ENCODE results near the gene INTS6L. TPM values are rescaled to one million over a fixed set of nuclear protein-coding genes. Genes with fewer than 3 reads are reported as not detected.

INTS6L gene
- total RNA-seq, 1 donor, result 20.8 TPM

GRCh38 chrX:135516376-135516775 lies 4.1 kb upstream of the INTS6L start:
- Histone ChIP-seq H3K4me3 (ENCODE audit: low read length) (no peak overlapping the region), H3K27me3 (ENCODE audit: insufficient read depth, low read length) (no peaks in the 10 kb centered on the region), H3K4me1 (ENCODE audit: insufficient read depth, low read length) (peaks cover 28% of the 10 kb centered on the region), H3K9me3 (ENCODE audit: low read depth, low read length) (no peaks in the 10 kb centered on the region)

- peaks cover 23% of the 10 kb centered on the region for H3K4me1 ChIP-seq (ENCODE audit: insufficient read depth, low read length)
- H3K27me3 ChIP-seq (ENCODE audit: insufficient read depth, low read length), result no peaks in the 10 kb centered on the region
- H3K4me3 ChIP-seq (ENCODE audit: low read length), result no peak overlapping the region
- no peaks in the 10 kb centered on the region for H3K9me3 ChIP-seq (ENCODE audit: low read depth, low read length)
These were observed 2.3 kb upstream of the INTS6L start for GRCh38 chrX:135518161-135518560.

GRCh38 chrX:135520022-135520552 lies 373 bp upstream of the INTS6L start:
- H3K4me1 ChIP-seq (ENCODE audit: insufficient read depth, low read length), result peaks cover 16% of the 10 kb centered on the region
- H3K9me3 ChIP-seq (ENCODE audit: low read depth, low read length), result no peaks in the 10 kb centered on the region
- peak overlapping the region; percentile 58 for H3K4me3 ChIP-seq (ENCODE audit: low read length)

DNA sequence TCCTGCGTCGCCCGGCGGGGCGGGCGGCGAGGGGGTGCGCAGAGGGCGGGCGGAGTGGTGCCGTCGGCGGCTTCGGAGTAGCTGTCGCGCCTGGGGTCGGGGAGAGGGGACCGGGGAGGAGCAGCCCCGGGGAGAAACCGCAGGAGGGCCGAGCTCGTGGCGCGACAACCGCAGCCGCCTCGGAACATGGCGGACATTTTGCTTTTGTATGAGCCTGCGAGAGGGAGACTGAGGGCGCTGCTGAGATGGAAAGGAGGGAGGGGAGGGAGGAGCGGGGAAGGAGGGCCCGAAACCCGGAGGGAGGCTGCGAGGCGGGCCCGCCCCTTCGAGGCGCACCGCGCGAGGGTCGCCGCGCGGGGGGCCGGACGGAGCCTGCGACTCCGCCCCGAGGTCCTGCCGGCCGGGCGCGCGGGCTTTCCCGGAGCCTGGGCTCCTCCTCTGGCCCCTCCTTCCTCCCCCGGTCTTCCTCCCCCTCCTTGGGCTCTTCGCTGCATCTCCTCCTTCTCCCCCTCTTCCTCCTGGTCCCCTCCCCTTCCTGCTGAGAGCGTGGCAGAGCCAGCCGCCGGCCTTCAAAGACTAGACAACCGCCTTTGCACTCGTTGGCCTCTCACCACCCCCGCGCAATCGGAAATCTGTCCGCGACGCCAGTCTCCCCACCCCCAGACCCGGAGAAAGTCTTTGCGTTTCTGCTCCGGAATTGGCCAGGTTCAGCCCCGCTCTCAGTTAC lies 1.1 kb downstream of the INTS6L start:
- H3K4me1 ChIP-seq (ENCODE audit: insufficient read depth, low read length), result peaks cover 16% of the 10 kb centered on the region
- no peaks in the 10 kb centered on the region for H3K27me3 ChIP-seq (ENCODE audit: insufficient read depth, low read length)
- H3K4me3 ChIP-seq (ENCODE audit: low read length), result peak overlapping the region; percentile 58
- H3K9me3 ChIP-seq (ENCODE audit: low read depth, low read length), result no peaks in the 10 kb centered on the region

More at GRCh38 chrX:135520022-135520552, 373 bp upstream of the INTS6L start:
- H3K27me3 ChIP-seq (ENCODE audit: insufficient read depth, low read length), result no peaks in the 10 kb centered on the region

DNA sequence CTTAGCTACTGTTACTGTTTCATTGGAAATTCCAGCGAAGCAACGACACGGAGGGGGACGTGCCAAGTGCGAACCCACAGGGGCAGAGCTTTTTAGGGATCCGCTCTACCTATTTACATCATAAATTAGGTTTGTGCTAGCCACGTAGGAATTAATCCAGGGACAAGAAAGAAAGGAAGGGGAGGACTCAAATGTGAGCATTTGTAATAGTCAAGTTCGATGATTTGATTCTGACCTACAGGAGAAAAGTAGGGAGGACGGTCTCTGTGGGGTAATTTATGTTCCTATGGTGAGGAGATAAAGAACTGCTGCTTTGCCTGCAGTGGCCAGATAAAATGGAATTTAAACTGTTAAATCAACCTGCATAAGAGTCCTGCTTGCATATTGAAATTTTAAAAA lies 1.7 kb downstream of the INTS6L start:
- Histone ChIP-seq H3K4me1 (ENCODE audit: insufficient read depth, low read length) (peaks cover 16% of the 10 kb centered on the region), H3K27me3 (ENCODE audit: insufficient read depth, low read length) (no peaks in the 10 kb centered on the region), H3K4me3 (ENCODE audit: low read length) (peak overlapping the region; percentile 58), H3K9me3 (ENCODE audit: low read depth, low read length) (no peaks in the 10 kb centered on the region)

DNA sequence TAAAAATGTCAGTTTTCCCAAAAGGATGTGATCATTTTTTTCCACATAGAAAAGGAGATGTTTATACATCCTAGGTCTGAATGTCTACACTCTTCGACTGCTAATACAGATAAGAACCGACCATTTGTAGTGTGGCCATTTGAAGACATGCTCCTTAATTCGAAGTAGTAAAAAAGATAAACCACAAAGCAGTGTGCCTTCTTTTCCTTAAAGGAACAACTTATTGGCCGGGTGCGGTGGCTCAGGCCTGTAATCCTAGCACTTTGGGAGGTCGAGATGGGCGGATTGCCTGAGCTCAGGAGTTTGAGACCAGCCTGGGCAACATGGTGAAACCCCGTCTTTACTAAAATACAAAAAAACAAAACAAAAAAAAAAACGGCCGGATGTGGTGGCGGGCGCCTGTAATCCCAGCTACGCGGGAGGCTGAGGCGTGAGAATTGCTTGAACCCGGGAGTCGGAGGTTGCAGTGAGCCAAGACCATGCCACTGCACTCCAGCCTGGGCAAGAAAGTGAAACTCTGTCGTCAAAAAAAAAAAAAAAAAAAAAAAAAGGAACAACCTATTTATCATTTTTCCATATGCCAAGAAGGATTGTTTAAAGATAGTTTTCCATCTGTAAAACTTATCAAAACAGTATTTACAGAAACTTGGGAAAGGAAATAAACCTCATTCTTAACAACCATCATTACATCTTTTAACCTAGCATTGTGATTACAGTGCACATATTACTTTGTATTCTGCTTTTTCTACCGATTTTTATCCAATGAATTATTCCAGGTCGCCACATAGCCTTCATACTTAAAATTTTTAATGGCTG lies 2.6 kb downstream of the INTS6L start:
- Histone ChIP-seq H3K4me1 (ENCODE audit: insufficient read depth, low read length) (peaks cover 16% of the 10 kb centered on the region), H3K9me3 (ENCODE audit: low read depth, low read length) (no peaks in the 10 kb centered on the region), H3K27me3 (ENCODE audit: insufficient read depth, low read length) (no peaks in the 10 kb centered on the region), H3K4me3 (ENCODE audit: low read length) (no peak overlapping the region)

DNA sequence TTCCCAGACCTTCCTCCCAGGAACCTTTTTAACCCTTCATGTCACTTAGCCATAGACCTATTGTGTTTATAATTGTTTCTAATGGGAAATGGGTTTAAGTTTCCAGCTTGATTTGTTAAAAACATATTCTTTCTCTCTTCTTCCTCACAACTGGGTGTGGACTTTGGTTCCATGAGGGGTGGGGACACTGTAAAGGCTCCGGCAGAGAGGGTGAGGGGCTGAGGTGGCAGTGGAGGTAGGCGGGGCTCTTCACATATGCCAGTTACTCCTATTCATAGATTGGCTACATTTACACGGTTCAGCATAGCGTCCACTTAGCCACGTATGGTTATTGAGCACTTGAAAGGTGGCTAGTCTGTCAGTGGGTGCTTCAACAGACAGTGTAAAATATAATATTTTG lies 7.8 kb downstream of the INTS6L start:
- H3K4me1 ChIP-seq (ENCODE audit: insufficient read depth, low read length), result peaks cover 7% of the 10 kb centered on the region
- no peaks in the 10 kb centered on the region for H3K9me3 ChIP-seq (ENCODE audit: low read depth, low read length)
- no peak overlapping the region for H3K4me3 ChIP-seq (ENCODE audit: low read length)
- no peaks in the 10 kb centered on the region for H3K27me3 ChIP-seq (ENCODE audit: insufficient read depth, low read length)

DNA sequence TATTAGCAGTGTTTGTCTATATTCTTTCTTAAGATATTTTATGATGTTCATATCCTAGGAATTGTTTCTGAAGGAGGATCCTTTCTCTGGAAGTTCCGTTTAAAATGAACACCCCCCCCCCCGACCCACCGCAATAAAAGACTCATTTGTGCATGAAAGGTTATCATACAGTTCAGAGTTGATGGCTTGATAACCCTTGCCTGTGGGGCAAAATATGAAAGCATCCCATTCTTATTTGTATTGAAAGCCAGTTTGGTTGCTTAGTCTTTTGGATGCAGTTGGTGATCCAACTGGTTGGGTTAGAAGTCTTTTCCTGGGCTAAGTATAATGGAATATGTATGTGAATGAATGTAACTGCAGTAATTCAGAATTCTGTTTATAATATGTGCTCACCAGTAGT lies 8.3 kb downstream of the INTS6L start:
- Histone ChIP-seq H3K9me3 (ENCODE audit: low read depth, low read length) (no peaks in the 10 kb centered on the region), H3K27me3 (ENCODE audit: insufficient read depth, low read length) (no peaks in the 10 kb centered on the region), H3K4me3 (ENCODE audit: low read length) (no peak overlapping the region), H3K4me1 (ENCODE audit: insufficient read depth, low read length) (peaks cover 7% of the 10 kb centered on the region)

DNA sequence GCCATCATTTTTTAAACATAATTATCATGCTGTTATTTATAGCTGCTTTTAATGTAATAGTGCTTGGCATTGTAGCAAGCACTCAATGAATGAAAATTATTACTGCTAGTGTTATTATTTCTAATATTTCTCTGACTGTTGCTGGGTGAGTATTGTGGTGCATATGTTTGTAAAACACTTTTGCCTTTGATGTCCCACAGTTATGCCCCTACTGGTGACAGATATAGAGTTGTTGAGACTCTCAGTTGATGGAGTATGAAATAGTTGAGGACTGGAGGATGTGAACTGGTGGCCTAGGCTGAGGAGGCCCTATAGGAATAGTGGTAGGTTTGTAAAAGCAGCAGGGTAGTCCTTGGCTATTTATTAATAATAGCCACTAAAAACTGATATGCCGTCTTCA lies 9.6 kb downstream of the INTS6L start:
- Histone ChIP-seq H3K9me3 (ENCODE audit: low read depth, low read length) (no peaks in the 10 kb centered on the region), H3K4me1 (ENCODE audit: insufficient read depth, low read length) (peaks cover 7% of the 10 kb centered on the region), H3K4me3 (ENCODE audit: low read length) (no peak overlapping the region), H3K27me3 (ENCODE audit: insufficient read depth, low read length) (no peaks in the 10 kb centered on the region)

DNA sequence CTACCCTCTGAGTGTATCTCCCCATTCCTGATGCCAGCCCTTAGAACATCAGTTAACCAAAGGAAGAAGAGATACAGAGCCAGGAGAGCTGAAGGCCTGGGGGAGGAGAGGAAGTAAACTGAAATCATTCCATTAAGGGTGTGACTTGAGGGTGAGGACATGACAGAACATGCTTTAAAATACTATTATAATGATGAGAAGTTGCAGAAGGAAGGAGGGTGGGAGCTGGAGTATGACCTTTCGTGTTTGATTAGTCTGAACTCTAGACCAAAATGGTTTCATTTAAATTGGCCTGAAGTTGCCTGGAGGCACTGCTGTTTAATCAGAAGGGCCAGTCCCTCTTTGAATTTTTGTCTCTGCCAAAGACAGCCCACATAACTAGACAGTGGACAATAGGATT lies 11.4 kb downstream of the INTS6L start:
- Histone ChIP-seq H3K4me1 (ENCODE audit: insufficient read depth, low read length) (peaks cover 11% of the 10 kb centered on the region), H3K27me3 (ENCODE audit: insufficient read depth, low read length) (no peaks in the 10 kb centered on the region), H3K9me3 (ENCODE audit: low read depth, low read length) (no peaks in the 10 kb centered on the region), H3K4me3 (ENCODE audit: low read length) (no peak overlapping the region)

- no peaks in the 10 kb centered on the region for H3K27me3 ChIP-seq (ENCODE audit: insufficient read depth, low read length)
- no peak overlapping the region for H3K4me3 ChIP-seq (ENCODE audit: low read length)
These were observed 14.8 kb downstream of the INTS6L start for GRCh38 chrX:135535077-135535940.

DNA sequence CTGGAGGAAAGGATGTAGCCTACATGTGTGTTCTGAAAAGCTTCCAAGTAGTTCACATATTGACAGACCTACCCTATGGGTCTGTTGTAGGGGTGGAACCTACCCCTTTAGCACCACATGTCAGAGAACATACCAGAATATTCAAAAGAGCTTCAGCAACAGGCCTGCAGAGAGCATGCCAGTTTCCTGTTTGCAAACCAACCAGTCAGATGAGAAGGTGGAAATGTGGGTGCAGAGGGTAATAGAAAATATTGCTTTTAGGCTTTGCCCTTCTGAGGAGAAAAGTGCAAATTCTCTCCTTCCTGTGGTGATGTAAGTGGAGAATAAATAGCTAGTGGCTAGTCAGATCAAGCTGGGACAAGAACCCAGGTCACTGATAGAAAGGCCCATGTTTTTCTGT lies 16.4 kb downstream of the INTS6L start:
- H3K27me3 ChIP-seq (ENCODE audit: insufficient read depth, low read length), result no peaks in the 10 kb centered on the region
- H3K4me3 ChIP-seq (ENCODE audit: low read length), result no peak overlapping the region
- H3K4me1 ChIP-seq (ENCODE audit: insufficient read depth, low read length), result peaks cover 17% of the 10 kb centered on the region
- no peaks in the 10 kb centered on the region for H3K9me3 ChIP-seq (ENCODE audit: low read depth, low read length)

More at GRCh38 chrX:135535077-135535940, 14.8 kb downstream of the INTS6L start:
- Histone ChIP-seq H3K9me3 (ENCODE audit: low read depth, low read length) (no peaks in the 10 kb centered on the region), H3K4me1 (ENCODE audit: insufficient read depth, low read length) (peaks cover 14% of the 10 kb centered on the region)

DNA sequence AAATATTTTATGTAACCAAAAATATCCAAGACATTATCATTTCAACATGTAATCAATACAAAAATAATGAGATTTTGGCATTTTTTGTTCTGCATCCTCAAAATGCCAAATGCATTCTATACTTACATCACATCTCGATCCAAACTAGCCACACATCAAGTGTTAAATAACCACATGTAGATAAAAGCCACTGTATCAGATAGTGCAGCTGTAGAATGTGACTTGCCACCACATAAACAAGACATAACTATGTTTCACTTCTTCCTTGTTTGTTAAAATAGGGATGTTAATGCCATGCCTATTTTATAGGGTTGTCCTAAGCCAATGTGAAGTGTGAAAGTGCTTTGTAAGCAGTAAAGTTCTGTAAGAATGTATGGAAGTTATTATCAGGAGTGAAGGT lies 20.9 kb downstream of the INTS6L start:
- Histone ChIP-seq H3K27me3 (ENCODE audit: insufficient read depth, low read length) (no peaks in the 10 kb centered on the region), H3K4me3 (ENCODE audit: low read length) (no peak overlapping the region), H3K4me1 (ENCODE audit: insufficient read depth, low read length) (peaks cover 20% of the 10 kb centered on the region), H3K9me3 (ENCODE audit: low read depth, low read length) (no peaks in the 10 kb centered on the region)

DNA sequence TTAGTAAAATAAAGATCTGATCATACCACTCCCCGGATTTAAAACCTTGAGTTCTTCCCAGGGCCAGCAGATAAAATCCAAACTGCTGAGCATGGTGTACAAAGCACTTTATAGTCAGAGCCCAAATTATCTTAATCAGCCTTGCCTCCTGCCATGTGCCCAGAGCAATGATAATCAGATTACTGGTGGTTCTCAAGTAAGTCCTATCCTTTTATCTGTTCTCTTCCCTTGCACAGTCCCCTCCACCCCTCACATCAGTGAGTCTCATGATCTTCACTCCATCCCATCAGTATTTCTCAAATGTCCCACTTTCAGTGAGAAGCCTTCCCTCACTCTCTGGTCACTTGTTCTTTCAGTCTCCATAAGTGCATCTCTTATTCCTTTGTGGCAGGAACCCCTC lies 22.7 kb downstream of the INTS6L start:
- no peaks in the 10 kb centered on the region for H3K9me3 ChIP-seq (ENCODE audit: low read depth, low read length)

GRCh38 chrX:135543924-135544323 lies 23.5 kb downstream of the INTS6L start:
- Histone ChIP-seq H3K4me3 (ENCODE audit: low read length) (no peak overlapping the region), H3K9me3 (ENCODE audit: low read depth, low read length) (no peaks in the 10 kb centered on the region), H3K4me1 (ENCODE audit: insufficient read depth, low read length) (peaks cover 13% of the 10 kb centered on the region), H3K27me3 (ENCODE audit: insufficient read depth, low read length) (no peaks in the 10 kb centered on the region)

More for the DNA sequence above, 22.7 kb downstream of the INTS6L start:
- no peaks in the 10 kb centered on the region for H3K27me3 ChIP-seq (ENCODE audit: insufficient read depth, low read length)
- peaks cover 13% of the 10 kb centered on the region for H3K4me1 ChIP-seq (ENCODE audit: insufficient read depth, low read length)
- H3K4me3 ChIP-seq (ENCODE audit: low read length), result no peak overlapping the region
